Measurements from ENCODE around the gene SND1. TPM values are rescaled to one million over a fixed set of nuclear protein-coding genes. Genes with fewer than 3 reads are reported as not detected.

The SND1 gene
- total and polyA plus RNA-seq, 2 donors (not counting 1 experiment from before 2014, with no cell fraction given): 137 to 174 TPM

DNA sequence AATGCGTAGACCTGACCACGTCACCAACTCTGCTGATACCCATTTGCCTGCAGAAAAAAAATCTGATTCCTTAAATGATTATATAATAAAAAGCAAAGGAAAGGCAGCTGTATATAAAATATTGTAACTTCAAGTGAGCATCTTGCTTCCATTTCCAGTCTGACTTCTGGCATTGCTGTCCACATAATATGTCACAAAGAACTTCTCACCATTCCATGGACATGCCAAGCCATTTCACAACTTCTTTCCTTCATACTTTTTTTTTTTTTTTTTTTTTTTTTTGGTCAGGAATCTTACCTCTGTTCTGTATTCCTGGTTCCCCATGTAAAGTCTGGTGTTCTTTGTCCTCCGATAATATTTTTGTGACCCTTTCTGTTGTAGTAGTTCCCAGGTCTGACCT, 165.5 kb downstream of the SND1 start:
- DNase-seq (ENCODE audit: low read depth in 2 of 2): no peak
- peaks cover 33% of the 10 kb centered on the region for H3K79me2 ChIP-seq (ENCODE audit: control insufficient read depth, insufficient read depth, low read length)

DNA sequence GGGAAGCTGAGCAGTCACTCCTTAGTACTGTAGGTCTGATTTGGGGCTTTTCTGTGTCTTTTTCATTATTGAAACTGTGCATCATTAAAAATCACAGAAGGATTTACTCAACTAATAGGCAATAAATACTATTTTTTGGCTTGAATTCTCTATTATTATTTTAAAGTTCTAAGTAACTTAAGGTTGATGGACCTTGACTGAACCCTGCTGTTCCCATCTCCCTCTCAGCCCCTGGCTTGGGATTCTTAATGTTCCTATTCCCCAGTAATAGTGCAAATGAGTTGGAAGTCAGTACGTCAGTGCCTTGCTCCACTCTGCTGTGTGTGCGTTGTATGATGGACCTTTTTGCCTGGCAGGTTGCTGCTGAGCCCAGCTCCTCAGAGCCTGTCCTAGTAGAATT, 166.3 kb downstream of the SND1 start:
- Histone ChIP-seq H3K4me1 (ENCODE audit: control insufficient read depth, extremely low read depth, insufficient read depth, low read length) (peaks cover 7% of the 10 kb centered on the region), H3K4me2 (ENCODE audit: extremely low read depth, insufficient read depth, low read length) (no peak overlapping the region), H3K9me3 (ENCODE audit: control insufficient read depth, insufficient read depth, low read depth, low read length) (no peaks in the 10 kb centered on the region), H3K4me3 (replicated peaks in 1 of 4; ENCODE audit: control extremely low read depth in 1 of 4, insufficient read depth in 1 of 4, low read depth in 3 of 4, low read length in 4 of 4) (no peak overlapping the region), H3K27ac (ENCODE audit: insufficient read depth, low read length) (no peak overlapping the region), H3K79me2 (ENCODE audit: control insufficient read depth, insufficient read depth, low read length) (peaks cover 31% of the 10 kb centered on the region), H2AFZ (ENCODE audit: low read length) (no peak overlapping the region), H3K36me3 (ENCODE audit: control insufficient read depth, insufficient read depth, low read length) (peaks cover 2% of the 10 kb centered on the region), H3K27me3 (ENCODE audit: control insufficient read depth, insufficient read depth, low read length) (no peaks in the 10 kb centered on the region), H4K20me1 (ENCODE audit: control insufficient read depth, extremely low read depth, insufficient read depth, low read length) (no peaks in the 10 kb centered on the region), H3K9ac (ENCODE audit: insufficient read depth, low read length) (no peak overlapping the region)
- no peak for TF ChIP-seq EZH2 (IDR thresholded peaks at IDR 0.05; ENCODE audit: low read length, missing control alignments)
- TF ChIP-seq, protein P1, sequence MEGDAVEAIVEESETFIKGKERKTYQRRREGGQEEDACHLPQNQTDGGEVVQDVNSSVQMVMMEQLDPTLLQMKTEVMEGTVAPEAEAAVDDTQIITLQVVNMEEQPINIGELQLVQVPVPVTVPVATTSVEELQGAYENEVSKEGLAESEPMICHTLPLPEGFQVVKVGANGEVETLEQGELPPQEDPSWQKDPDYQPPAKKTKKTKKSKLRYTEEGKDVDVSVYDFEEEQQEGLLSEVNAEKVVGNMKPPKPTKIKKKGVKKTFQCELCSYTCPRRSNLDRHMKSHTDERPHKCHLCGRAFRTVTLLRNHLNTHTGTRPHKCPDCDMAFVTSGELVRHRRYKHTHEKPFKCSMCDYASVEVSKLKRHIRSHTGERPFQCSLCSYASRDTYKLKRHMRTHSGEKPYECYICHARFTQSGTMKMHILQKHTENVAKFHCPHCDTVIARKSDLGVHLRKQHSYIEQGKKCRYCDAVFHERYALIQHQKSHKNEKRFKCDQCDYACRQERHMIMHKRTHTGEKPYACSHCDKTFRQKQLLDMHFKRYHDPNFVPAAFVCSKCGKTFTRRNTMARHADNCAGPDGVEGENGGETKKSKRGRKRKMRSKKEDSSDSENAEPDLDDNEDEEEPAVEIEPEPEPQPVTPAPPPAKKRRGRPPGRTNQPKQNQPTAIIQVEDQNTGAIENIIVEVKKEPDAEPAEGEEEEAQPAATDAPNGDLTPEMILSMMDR (conservative IDR thresholded peaks at IDR 0.05 in 1 of 2, IDR thresholded peaks at IDR 0.05 in 1 of 2; ENCODE audit: low read depth in 1 of 2, low read length in 2 of 2): no peak
- no peak for DNase-seq (ENCODE audit: low read depth in 2 of 2)

More for the DNA sequence above, 165.5 kb downstream of the SND1 start:
- no peak overlapping the region for H3K4me3 ChIP-seq (replicated peaks in 1 of 4; ENCODE audit: control extremely low read depth in 1 of 4, insufficient read depth in 1 of 4, low read depth in 3 of 4, low read length in 4 of 4)
- no peaks in the 10 kb centered on the region for H3K27me3 ChIP-seq (ENCODE audit: control insufficient read depth, insufficient read depth, low read length)
- no peak overlapping the region for H3K9ac ChIP-seq (ENCODE audit: insufficient read depth, low read length)
- peaks cover 2% of the 10 kb centered on the region for H3K36me3 ChIP-seq (ENCODE audit: control insufficient read depth, insufficient read depth, low read length)
- H2AFZ ChIP-seq (ENCODE audit: low read length): no peak overlapping the region
- no peak overlapping the region for H3K4me2 ChIP-seq (ENCODE audit: extremely low read depth, insufficient read depth, low read length)
- H3K27ac ChIP-seq (ENCODE audit: insufficient read depth, low read length): no peak overlapping the region
- H4K20me1 ChIP-seq (ENCODE audit: control insufficient read depth, extremely low read depth, insufficient read depth, low read length): no peaks in the 10 kb centered on the region
- H3K9me3 ChIP-seq (ENCODE audit: control insufficient read depth, insufficient read depth, low read depth, low read length): no peaks in the 10 kb centered on the region
- TF ChIP-seq EZH2 (IDR thresholded peaks at IDR 0.05; ENCODE audit: low read length, missing control alignments): no peak
- TF ChIP-seq, protein P1 (conservative IDR thresholded peaks at IDR 0.05 in 1 of 2, IDR thresholded peaks at IDR 0.05 in 1 of 2; ENCODE audit: low read depth in 1 of 2, low read length in 2 of 2): no peak
- peaks cover 7% of the 10 kb centered on the region for H3K4me1 ChIP-seq (ENCODE audit: control insufficient read depth, extremely low read depth, insufficient read depth, low read length)

DNA sequence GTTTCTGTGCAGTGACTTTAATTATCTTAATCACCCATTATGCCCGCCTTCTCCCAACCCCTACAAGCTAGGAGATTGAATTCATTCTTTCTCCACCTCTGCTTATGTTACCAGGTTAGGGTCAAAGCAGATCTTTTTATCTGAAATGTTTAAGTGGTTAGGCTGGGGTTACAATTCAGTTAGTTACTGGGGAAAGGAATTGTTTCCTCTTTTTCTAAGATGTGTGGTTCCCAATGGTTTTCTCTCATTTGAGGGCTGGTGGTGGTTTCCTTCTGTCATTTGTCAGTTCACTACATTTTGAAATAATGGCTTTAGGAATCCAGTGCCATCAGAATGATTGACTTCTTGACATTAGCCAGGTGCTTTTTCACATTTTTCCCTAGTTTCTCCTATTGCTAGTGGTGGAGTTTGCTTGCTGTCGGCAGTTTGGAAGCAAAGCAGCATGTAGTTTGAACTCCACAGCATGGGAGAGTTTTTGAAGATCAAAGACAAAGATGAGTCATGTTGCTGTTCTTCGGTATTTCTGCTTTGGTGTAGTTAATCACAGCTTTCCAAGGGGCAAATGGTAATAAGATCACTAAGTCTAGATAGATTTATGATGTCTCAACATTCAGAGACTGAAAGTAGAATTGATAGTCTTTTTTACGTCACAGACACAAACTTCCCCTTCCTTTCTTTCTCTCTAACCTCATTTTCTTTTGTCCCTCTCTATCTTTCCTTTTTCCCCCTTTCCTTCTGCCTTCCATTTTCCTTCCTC, 168.2 kb downstream of the SND1 start:
- no peak for TF ChIP-seq EZH2 (IDR thresholded peaks at IDR 0.05; ENCODE audit: low read length, missing control alignments)
- Histone ChIP-seq H3K79me2 (ENCODE audit: control insufficient read depth, insufficient read depth, low read length) (peaks cover 22% of the 10 kb centered on the region), H2AFZ (ENCODE audit: low read length) (no peak overlapping the region), H3K27me3 (ENCODE audit: control insufficient read depth, insufficient read depth, low read length) (no peaks in the 10 kb centered on the region), H4K20me1 (ENCODE audit: control insufficient read depth, extremely low read depth, insufficient read depth, low read length) (no peaks in the 10 kb centered on the region), H3K4me3 (replicated peaks in 1 of 4; ENCODE audit: control extremely low read depth in 1 of 4, insufficient read depth in 1 of 4, low read depth in 3 of 4, low read length in 4 of 4) (no peak overlapping the region), H3K27ac (ENCODE audit: insufficient read depth, low read length) (no peak overlapping the region), H3K4me2 (ENCODE audit: extremely low read depth, insufficient read depth, low read length) (no peak overlapping the region), H3K4me1 (ENCODE audit: control insufficient read depth, extremely low read depth, insufficient read depth, low read length) (peaks cover 6% of the 10 kb centered on the region), H3K9me3 (ENCODE audit: control insufficient read depth, insufficient read depth, low read depth, low read length) (no peaks in the 10 kb centered on the region), H3K36me3 (ENCODE audit: control insufficient read depth, insufficient read depth, low read length) (peaks cover 2% of the 10 kb centered on the region), H3K9ac (ENCODE audit: insufficient read depth, low read length) (no peak overlapping the region)
- DNase-seq (ENCODE audit: low read depth in 2 of 2): peak; percentile 51 to 86
